GM18867 (cell line): Measurements from ENCODE around the gene POLR1F.
"Not testable (repeated sequence)": the region's sequence is repeated elsewhere in the genome, so short reads cannot be mapped to it uniquely, and the experiment has no call there.

Experiments
- ATAC-seq: cut with Tn5 transposase; IDR thresholded peaks from one replicate; pipeline ENCODE4 v1.9.1; 2021; ENCODE audit warnings: mild to moderate bottlenecking, moderate library complexity; ENCODE audit not compliant: unreplicated experiment

POLR1F gene

GRCh38 chr7:19708397-19709248 is at the start of gene POLR1F:
Gene POLR1F (minus strand): TSS chr7:19709037. CDS start chr7:19709016, 21 bp downstream.
- ATAC-seq: peak; percentile 98

- ATAC-seq: peak; percentile 52
These were observed 45.8 kb upstream of the POLR1F start for GRCh38 chr7:19754521-19755116.

- no peak for ATAC-seq
These were observed 43.2 kb upstream of the POLR1F start for GRCh38 chr7:19752020-19752419.

GRCh38 chr7:19749658-19750057 is 40.8 kb upstream of the POLR1F start:
- no peak for ATAC-seq

GRCh38 chr7:19747740-19748339 is 39.0 kb upstream of the POLR1F start:
- ATAC-seq: no peak

GRCh38 chr7:19744075-19744474 is 35.2 kb upstream of the POLR1F start:
- ATAC-seq: no peak

GRCh38 chr7:19728716-19729115 is 19.9 kb upstream of the POLR1F start:
- ATAC-seq: no peak

GRCh38 chr7:19725770-19726169 is 16.9 kb upstream of the POLR1F start:
- ATAC-seq: no peak

GRCh38 chr7:19715499-19715898 is 6.7 kb upstream of the POLR1F start:
- ATAC-seq: no peak

GRCh38 chr7:19713676-19714075 is 4.8 kb upstream of the POLR1F start:
- peak; percentile 26 for ATAC-seq

GRCh38 chr7:19709249-19709578 is 377 bp upstream of the POLR1F start:
- peak; percentile 0 for ATAC-seq

GRCh38 chr7:19707240-19707639 is 1.6 kb downstream of the POLR1F start:
- no peak for ATAC-seq

GRCh38 chr7:19705663-19706062 is 3.2 kb downstream of the POLR1F start:
- ATAC-seq: no peak

GRCh38 chr7:19701471-19701870 is 7.4 kb downstream of the POLR1F start:
- ATAC-seq: no peak

- no peak for ATAC-seq
These were observed 7.9 kb downstream of the POLR1F start for GRCh38 chr7:19700936-19701335.

GRCh38 chr7:19698331-19698730 is 10.5 kb downstream of the POLR1F start:
- ATAC-seq: no peak

- no peak for ATAC-seq
These were observed 11.9 kb downstream of the POLR1F start for GRCh38 chr7:19696926-19697325.

- ATAC-seq: no peak
These were observed 16.6 kb downstream of the POLR1F start for GRCh38 chr7:19692111-19692828.

- ATAC-seq: no peak
These were observed 18.1 kb downstream of the POLR1F start for GRCh38 chr7:19690736-19691135.

GRCh38 chr7:19689130-19689529 is 19.7 kb downstream of the POLR1F start:
- not testable (repeated sequence) for ATAC-seq

GRCh38 chr7:19681596-19681995 is 27.2 kb downstream of the POLR1F start:
- no peak for ATAC-seq
